ENCODE results near the gene ZNF460. TPM values are rescaled to one million over a fixed set of nuclear protein-coding genes. Genes with fewer than 3 reads are reported as not detected.
A peak's percentile ranks its signal among the peaks of the same experiment; 100 is the strongest.

ZNF460 gene
- total and polyA plus RNA-seq, 2 of the 13 experiments (the other 11 are each of a cell fraction or from before 2014, with no cell fraction given), result 14.5 to 44.8 TPM

DNA sequence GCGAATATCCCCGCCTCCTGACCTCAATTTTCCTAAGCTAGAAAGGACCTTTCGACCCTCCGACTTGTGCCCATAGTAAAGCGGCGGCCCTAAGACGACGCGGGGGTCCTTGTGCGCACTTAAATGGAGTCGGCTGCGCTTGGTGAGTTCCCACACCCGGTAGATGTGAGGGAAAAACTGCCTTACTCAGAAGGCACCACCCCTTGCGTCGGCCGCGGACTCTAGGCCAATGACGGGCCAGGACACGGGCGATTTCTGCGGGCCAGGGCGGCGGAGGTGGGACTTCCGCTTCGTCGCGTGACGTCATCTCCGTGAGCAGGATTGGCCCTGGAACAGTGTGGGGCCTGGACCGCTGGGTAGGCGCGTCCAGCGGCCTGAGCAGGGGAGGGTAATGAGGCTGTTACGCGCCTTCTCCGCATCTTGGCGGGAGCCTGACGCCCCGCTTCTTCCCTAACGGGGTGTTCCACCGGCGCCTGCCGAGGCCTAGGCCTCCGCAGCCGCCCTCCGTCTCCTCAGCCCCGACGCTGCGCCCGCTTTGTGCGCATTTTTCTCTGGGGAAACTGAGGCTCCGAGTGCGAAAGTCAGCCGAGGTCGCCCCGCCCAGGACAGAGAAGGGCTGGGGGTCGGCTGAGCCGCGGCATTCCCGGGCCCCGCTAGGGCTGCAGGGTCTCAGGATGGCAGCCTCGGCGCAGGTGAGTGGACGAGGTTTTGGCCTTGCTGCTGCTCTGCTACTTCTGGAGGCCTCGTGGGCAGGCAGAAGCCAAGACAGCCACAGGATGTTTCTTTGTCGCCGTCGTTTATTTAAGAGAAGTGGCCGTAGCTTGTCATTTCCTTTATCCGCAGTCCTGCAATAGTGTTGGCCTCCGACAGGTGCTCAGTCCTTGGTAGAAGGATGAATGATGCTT, 40.1 kb downstream of the ZNF460 start, which contains the start of gene ZNF543 (continued):
- TF ChIP-seq, protein P1, sequence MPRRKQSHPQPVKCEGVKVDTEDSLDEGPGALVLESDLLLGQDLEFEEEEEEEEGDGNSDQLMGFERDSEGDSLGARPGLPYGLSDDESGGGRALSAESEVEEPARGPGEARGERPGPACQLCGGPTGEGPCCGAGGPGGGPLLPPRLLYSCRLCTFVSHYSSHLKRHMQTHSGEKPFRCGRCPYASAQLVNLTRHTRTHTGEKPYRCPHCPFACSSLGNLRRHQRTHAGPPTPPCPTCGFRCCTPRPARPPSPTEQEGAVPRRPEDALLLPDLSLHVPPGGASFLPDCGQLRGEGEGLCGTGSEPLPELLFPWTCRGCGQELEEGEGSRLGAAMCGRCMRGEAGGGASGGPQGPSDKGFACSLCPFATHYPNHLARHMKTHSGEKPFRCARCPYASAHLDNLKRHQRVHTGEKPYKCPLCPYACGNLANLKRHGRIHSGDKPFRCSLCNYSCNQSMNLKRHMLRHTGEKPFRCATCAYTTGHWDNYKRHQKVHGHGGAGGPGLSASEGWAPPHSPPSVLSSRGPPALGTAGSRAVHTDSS (CRISPR knock-in tag; conservative IDR thresholded peaks at IDR 0.05), result no peak
- TF ChIP-seq, protein P2, sequence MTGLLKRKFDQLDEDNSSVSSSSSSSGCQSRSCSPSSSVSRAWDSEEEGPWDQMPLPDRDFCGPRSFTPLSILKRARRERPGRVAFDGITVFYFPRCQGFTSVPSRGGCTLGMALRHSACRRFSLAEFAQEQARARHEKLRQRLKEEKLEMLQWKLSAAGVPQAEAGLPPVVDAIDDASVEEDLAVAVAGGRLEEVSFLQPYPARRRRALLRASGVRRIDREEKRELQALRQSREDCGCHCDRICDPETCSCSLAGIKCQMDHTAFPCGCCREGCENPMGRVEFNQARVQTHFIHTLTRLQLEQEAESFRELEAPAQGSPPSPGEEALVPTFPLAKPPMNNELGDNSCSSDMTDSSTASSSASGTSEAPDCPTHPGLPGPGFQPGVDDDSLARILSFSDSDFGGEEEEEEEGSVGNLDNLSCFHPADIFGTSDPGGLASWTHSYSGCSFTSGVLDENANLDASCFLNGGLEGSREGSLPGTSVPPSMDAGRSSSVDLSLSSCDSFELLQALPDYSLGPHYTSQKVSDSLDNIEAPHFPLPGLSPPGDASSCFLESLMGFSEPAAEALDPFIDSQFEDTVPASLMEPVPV (CRISPR knock-in tag; IDR thresholded peaks at IDR 0.05), result peak; percentile 70; the same call in 1 of the 2 replicates
- TF ChIP-seq ASH2L (IDR thresholded peaks at IDR 0.05; ENCODE audit: insufficient read length, low read depth, low read length) (peak; percentile 65), NBN (conservative IDR thresholded peaks at IDR 0.05) (no peak), ZNF451 (CRISPR knock-in tag; IDR thresholded peaks at IDR 0.05) (0 out of 2 replicates have a peak, but pooled peaks have one; percentile 30), ATF1 (CRISPR knock-in tag; IDR thresholded peaks at IDR 0.05) (peak; percentile 95), BORCS8-MEF2B (CRISPR knock-in tag; IDR thresholded peaks at IDR 0.05) (peak; percentile 30; the same call in 1 of the 2 replicates), NFE2L2 (IDR thresholded peaks at IDR 0.05; ENCODE audit: low read length) (no peak), KDM2A (CRISPR knock-in tag; IDR thresholded peaks at IDR 0.05; ENCODE audit: borderline replicate concordance, low read depth) (peak; percentile 85; the same call in 1 of the 2 replicates), MEF2D (CRISPR knock-in tag; IDR thresholded peaks at IDR 0.05) (0 out of 2 replicates have a peak, but pooled peaks have one; percentile 51), MTA1 (CRISPR knock-in tag; IDR thresholded peaks at IDR 0.05; ENCODE audit: borderline replicate concordance) (0 out of 2 replicates have a peak, but pooled peaks have one; percentile 32), HES4 (CRISPR knock-in tag; IDR thresholded peaks at IDR 0.05; ENCODE audit: borderline replicate concordance) (no peak)
- TF ChIP-seq, protein P3, sequence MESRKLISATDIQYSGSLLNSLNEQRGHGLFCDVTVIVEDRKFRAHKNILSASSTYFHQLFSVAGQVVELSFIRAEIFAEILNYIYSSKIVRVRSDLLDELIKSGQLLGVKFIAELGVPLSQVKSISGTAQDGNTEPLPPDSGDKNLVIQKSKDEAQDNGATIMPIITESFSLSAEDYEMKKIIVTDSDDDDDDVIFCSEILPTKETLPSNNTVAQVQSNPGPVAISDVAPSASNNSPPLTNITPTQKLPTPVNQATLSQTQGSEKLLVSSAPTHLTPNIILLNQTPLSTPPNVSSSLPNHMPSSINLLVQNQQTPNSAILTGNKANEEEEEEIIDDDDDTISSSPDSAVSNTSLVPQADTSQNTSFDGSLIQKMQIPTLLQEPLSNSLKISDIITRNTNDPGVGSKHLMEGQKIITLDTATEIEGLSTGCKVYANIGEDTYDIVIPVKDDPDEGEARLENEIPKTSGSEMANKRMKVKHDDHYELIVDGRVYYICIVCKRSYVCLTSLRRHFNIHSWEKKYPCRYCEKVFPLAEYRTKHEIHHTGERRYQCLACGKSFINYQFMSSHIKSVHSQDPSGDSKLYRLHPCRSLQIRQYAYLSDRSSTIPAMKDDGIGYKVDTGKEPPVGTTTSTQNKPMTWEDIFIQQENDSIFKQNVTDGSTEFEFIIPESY (CRISPR knock-in tag; IDR thresholded peaks at IDR 0.05), result no peak
- TF ChIP-seq, protein P4, sequence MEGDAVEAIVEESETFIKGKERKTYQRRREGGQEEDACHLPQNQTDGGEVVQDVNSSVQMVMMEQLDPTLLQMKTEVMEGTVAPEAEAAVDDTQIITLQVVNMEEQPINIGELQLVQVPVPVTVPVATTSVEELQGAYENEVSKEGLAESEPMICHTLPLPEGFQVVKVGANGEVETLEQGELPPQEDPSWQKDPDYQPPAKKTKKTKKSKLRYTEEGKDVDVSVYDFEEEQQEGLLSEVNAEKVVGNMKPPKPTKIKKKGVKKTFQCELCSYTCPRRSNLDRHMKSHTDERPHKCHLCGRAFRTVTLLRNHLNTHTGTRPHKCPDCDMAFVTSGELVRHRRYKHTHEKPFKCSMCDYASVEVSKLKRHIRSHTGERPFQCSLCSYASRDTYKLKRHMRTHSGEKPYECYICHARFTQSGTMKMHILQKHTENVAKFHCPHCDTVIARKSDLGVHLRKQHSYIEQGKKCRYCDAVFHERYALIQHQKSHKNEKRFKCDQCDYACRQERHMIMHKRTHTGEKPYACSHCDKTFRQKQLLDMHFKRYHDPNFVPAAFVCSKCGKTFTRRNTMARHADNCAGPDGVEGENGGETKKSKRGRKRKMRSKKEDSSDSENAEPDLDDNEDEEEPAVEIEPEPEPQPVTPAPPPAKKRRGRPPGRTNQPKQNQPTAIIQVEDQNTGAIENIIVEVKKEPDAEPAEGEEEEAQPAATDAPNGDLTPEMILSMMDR (CRISPR knock-in tag; IDR thresholded peaks at IDR 0.05), result no peak
- TF ChIP-seq, protein P5, sequence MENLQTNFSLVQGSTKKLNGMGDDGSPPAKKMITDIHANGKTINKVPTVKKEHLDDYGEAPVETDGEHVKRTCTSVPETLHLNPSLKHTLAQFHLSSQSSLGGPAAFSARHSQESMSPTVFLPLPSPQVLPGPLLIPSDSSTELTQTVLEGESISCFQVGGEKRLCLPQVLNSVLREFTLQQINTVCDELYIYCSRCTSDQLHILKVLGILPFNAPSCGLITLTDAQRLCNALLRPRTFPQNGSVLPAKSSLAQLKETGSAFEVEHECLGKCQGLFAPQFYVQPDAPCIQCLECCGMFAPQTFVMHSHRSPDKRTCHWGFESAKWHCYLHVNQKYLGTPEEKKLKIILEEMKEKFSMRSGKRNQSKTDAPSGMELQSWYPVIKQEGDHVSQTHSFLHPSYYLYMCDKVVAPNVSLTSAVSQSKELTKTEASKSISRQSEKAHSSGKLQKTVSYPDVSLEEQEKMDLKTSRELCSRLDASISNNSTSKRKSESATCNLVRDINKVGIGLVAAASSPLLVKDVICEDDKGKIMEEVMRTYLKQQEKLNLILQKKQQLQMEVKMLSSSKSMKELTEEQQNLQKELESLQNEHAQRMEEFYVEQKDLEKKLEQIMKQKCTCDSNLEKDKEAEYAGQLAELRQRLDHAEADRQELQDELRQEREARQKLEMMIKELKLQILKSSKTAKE (CRISPR knock-in tag; IDR thresholded peaks at IDR 0.05; ENCODE audit: borderline replicate concordance), result no peak
- TF ChIP-seq, protein P6, sequence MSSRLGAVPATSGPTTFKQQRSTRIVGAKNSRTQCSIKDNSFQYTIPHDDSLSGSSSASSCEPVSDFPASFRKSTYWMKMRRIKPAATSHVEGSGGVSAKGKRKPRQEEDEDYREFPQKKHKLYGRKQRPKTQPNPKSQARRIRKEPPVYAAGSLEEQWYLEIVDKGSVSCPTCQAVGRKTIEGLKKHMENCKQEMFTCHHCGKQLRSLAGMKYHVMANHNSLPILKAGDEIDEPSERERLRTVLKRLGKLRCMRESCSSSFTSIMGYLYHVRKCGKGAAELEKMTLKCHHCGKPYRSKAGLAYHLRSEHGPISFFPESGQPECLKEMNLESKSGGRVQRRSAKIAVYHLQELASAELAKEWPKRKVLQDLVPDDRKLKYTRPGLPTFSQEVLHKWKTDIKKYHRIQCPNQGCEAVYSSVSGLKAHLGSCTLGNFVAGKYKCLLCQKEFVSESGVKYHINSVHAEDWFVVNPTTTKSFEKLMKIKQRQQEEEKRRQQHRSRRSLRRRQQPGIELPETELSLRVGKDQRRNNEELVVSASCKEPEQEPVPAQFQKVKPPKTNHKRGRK (CRISPR knock-in tag; IDR thresholded peaks at IDR 0.05), result no peak
